HG03342 (cell line): Measurements from ENCODE around the gene SPRY4.
"Not testable (repeated sequence)": the region's sequence is repeated elsewhere in the genome, so short reads cannot be mapped to it uniquely, and the experiment has no call there.

ENCODE experiments used
- ATAC-seq: cut with Tn5 transposase; IDR thresholded peaks from one replicate; pipeline ENCODE4 v1.9.1; 2021; ENCODE audit warnings: mild to moderate bottlenecking, moderate library complexity; ENCODE audit not compliant: unreplicated experiment

SPRY4 gene

GRCh38 chr5:142339781-142340180, 15.0 kb upstream of the SPRY4 start:
- ATAC-seq: no peak

GRCh38 chr5:142334538-142334937, 9.7 kb upstream of the SPRY4 start:
- no peak for ATAC-seq

- not testable (repeated sequence) for ATAC-seq
Observed at GRCh38 chr5:142333749-142334148, 8.9 kb upstream of the SPRY4 start.

DNA sequence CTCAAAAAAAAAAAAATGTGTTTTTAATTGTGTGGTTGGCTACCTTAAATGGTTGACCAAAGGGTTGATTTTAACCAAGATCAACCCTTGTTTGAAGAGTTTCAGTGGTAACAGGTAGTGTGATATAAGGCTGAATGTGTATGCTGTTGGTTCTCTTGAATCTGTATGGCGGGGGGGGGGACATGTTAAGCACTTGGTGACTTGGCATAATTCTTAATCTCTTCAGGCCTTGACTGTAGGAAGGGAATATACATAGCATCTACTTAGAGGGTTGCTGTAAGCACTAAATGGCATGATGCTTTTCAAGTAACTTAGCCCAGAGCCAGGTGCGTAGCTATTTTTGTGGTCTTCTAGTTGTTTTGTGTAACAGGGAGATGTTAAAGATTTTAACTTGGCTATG, 5.6 kb upstream of the SPRY4 start:
- no peak for ATAC-seq

GRCh38 chr5:142330026-142330425, 5.2 kb upstream of the SPRY4 start:
- no peak for ATAC-seq

- no peak for ATAC-seq
Observed at GRCh38 chr5:142327111-142327842, 2.5 kb upstream of the SPRY4 start.

- ATAC-seq: no peak
Observed at GRCh38 chr5:142326480-142326938, 1.7 kb upstream of the SPRY4 start.

DNA sequence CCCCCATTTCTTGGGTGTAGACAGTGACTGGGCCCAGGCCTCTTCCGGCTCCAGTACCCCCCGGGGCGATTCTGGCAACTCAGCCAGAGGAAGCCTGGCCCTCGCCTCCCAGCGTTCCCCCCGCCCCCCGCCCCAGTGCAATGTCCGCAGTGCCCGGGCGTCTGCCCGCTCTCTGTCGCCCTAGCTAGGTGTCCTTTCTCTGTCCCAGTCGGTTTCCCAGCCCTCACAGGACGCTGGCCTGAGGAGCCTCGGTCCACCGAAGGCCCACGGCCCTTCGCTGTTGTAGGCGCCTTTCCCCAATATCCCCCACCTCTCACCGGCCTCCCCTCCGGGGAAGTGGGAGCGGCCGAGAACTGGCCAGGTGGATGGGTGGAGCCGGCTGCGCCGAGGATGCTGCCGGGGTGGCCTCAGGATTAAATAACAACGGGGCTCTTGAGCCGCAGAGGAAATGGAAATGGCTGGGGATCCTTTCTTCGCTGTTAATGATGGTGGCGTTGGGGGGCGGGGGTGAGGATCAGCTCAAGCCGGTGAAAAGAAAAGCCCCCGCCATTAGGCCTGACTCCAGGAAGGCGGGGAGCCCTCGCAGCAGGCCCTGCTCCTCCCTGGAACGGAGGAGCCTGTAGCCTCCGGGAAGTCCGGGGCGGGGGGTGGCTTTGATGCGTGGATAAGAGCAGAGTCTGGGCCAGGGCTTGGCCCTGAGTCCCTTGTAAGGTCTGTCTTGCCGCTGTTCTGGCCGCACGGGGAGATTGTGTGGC, 1.1 kb upstream of the SPRY4 start:
- ATAC-seq: no peak

DNA sequence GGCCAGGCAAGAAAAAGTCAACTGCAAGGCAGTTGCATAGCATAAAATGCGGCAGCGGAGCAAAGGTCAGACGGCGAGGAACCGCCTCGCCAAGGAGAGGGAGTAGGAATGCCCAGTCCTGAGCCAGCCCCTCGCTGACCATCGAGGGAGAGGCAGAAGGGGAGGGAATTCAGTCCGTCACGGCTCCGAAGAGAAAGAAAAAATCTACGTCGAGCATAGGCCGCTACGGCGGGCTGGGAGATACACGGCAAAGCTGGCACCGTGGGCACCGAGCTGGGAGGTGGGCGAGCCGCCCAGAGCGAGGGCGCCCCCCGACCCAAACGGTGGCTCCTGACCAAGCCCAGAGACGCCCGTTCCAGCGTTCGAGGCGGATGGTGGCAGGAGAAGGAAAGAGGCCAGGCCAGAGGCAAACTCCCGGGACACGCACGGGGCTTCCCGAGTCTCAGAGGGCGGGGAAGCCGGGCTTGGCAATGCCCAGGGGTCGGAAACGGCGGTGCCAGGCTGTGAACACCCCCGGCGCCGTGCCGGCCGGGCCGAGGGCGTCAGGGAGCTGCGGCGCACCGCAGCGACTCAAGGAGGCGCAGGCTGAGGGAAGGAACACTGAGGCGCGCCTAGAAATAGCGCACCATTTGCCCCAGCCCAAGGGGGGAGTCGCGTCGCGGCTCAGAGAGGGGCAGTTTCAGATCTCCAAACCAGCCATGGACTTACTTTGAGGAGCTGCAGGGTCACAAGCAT, 518 bp downstream of the SPRY4 start:
- peak; percentile 41 for ATAC-seq

DNA sequence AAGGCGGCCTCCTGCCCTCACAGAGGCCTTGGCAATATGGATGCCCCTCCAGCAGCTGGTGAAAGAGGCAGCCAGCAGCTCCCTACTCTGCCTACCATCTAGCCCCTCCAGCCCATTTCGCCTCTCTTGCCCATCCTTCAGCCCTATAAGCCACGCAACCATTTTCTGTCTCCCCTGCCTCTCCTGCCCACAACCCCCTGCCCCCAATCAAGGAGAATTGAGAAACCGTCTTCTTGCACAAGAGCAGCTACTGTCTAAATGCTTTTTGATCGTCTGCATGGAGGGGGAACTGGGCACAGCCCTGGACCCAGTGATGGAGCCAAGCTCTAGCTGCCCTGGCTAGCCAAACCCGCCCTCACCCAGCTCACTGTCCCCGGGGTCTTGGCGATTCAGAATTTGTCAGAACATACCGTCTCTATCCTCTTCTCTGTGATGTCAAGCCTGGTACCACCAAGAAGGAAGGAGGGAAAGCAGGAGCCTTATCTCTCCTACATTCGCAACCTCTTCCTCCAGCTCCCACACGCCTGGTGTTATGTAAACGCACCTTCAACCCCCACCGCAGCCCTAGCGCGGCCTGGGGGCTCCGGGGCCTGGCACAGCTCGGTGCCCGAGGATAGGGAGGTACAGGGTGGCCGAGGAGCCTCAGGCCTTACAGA, 1.2 kb downstream of the SPRY4 start:
- ATAC-seq: no peak

DNA sequence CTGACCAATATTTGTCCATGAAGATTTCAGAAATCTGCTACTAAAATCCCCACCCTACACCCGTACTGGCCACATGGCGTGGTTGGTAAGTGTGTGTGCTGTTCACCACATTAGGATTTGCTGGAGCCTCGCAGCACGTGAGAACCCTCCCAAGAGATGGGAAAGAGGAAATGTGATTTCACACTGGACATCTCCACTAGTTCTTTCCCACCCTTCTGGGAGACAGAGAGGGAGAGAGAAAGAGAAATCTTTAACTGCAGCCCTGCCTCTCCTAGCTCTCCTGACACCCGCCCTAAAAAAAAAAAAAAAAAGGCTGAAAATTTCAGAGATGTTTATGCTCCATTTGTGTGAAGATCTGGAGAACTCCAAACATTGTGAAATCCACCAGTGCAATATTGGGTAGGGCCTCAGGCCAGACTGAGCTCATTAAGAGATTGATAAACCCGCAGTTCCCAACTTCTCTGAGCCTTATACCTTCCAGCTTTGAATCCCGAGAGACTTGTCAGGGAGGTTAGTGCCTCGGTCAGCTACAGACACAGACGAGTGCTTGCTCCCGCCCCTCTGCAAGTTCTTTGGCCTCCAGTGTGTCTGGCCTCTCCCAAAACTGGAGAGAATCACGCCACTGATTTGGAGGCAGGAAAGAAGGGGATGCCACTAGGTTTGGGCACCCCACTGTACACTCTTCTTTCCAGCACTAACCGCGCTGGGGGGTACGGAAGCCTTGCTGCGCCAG, 1.9 kb downstream of the SPRY4 start:
- ATAC-seq: no peak

- ATAC-seq: no peak
Observed at GRCh38 chr5:142322403-142322746, 2.4 kb downstream of the SPRY4 start.

- no peak for ATAC-seq
Observed at GRCh38 chr5:142320851-142321560, 3.8 kb downstream of the SPRY4 start.

DNA sequence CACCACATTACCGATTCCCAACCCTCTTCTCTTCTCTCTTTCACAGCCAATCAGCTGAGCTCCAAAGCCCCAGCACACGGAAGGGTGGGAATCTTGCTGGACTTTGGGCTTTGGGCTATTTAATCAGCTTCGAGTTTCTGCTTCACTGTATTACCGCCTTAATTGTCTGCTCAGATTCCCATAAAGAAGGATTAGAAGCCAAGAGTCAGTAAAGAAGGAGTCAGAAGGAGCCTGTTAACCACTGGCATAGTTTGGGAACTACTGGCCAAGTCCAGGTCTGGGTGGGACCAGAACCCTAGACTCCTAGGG, 4.4 kb downstream of the SPRY4 start:
- ATAC-seq: no peak

DNA sequence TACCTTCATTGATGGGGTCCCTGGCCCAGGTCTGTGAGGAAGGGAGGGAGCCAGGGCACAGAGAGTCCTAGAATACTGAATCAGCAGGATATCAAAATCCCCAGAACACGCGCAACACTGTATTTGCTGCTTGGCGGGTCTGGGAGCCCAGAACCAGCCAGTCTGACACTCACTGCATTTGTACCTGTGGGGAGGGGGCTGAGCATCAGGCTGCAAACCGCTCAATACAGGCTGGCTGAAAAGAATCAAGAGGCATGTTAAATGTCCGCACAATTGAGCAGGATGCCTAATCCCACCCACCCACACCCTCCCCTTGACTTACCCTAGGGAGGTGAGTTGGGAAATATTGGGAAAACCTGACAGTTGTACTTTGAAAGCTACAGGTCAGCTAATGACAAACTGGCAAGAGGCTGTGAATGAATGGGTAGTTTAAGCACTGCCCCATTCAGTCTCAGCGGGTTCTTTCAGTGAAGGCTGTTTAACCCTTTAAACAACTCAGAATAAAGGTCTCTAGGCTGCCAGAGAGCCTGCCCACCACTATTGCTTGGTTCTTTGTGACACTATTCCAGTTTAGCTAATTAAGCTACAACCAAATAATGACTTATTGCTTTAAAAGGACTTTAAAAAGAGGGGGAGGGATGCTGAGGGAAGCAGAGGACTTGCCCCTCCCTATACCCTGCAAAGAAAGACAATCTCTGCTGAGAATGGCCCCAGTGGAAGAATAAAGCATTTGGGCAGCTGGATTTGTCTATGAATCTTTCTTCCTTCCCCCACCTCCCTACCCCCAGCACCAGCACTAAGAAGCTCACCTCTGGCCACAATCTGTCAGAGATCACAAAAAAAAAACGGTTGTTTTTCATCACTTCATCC, 5.0 kb downstream of the SPRY4 start:
- ATAC-seq: no peak

- ATAC-seq: no peak
Observed at GRCh38 chr5:142319105-142319504, 5.7 kb downstream of the SPRY4 start.

DNA sequence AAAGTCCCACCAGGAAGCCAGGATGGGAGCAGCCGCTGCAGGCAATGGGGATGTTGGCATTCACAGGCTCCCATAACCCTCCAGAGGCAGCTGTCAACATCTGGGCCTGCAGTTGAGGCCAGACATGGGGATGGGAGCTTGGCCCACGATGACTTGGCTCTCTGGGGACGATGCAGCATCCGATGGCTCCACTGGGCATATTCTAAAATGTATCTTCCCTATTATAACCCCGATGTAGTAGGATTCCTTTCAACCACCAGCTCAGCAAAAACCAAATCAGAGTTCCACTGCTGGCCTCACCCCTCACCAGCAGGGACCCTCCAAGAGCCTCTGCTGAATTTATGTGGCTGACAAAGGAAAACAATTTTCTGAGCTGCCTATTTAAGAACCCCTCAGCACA, 7.1 kb downstream of the SPRY4 start:
- no peak for ATAC-seq

DNA sequence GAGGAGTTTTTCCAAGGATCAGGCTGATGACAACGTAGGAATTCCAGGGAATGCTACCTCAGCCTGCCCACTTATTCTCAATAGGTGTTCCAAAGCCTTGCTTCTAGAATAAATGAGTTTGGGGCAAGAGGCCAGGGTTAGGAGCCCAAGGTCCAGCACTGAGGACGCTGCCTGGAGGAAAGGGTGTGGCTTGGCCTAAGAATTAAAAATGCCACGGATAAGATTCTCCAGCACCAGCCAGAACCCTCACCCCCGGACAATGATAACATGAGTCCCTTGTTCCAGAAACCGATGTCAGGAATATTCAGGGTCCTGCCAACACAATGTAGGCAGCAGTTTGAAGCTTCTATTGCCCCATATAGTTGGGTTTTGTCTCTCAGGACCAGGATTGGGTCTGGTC, 7.6 kb downstream of the SPRY4 start:
- no peak for ATAC-seq

- no peak for ATAC-seq
Observed at GRCh38 chr5:142316681-142317080, 8.1 kb downstream of the SPRY4 start.
